Nephron (organoid): ENCODE measurements around the gene TIGD3.

Experiments
- H3K27ac Mint-ChIP-seq, 3 experiments: 2 replicates each; pipeline ENCODE4 v1.8.0; 2020; ENCODE audit warnings: mixed read lengths in 3 of 3, mild to moderate bottlenecking in 2 of 3, moderate library complexity in 1 of 3
- H3K27me3 Mint-ChIP-seq: 2 replicates; pipeline ENCODE4 v1.8.0; 2021; ENCODE audit warnings: low read depth, mild to moderate bottlenecking, moderate library complexity, mixed read lengths
- H3K36me3 Mint-ChIP-seq: 2 replicates; pipeline ENCODE4 v1.8.0; 2020; ENCODE audit warnings: low read depth, mixed read lengths
- H3K4me1 Mint-ChIP-seq: 2 replicates; pipeline ENCODE4 v1.8.0; 2020; ENCODE audit warnings: mixed read lengths
- H3K4me3 Mint-ChIP-seq, 3 experiments: 2 replicates each; pipeline ENCODE4 v1.8.0; 2020; ENCODE audit warnings: mild to moderate bottlenecking in 3 of 3, mixed read lengths in 3 of 3, moderate library complexity in 2 of 3
- H3K9me3 Mint-ChIP-seq: 2 replicates; pipeline ENCODE4 v1.8.0; 2020; ENCODE audit warnings: mixed read lengths
- TF ChIP-seq, protein P1 (sequence below), 3 experiments: fragments of 200-600 bp; sonication (generic); IDR thresholded peaks; one replicate each; pipeline ENCODE4 v1.5.0; 2021; ENCODE audit warnings: antibody characterized with exemption in 3 of 3; ENCODE audit not compliant: unreplicated experiment in 3 of 3

TIGD3 gene

GRCh38 chr11:65341856-65342255, 12.7 kb upstream of the TIGD3 start:
- Mint-ChIP-seq H3K27ac (no peak overlapping the region), H3K27me3 (no peaks in the 10 kb centered on the region), H3K9me3 (no peaks in the 10 kb centered on the region), H3K36me3 (peaks cover 69% of the 10 kb centered on the region), H3K4me3 (no peak overlapping the region), H3K4me1 (peaks cover 10% of the 10 kb centered on the region)
- TF ChIP-seq, protein P1, sequence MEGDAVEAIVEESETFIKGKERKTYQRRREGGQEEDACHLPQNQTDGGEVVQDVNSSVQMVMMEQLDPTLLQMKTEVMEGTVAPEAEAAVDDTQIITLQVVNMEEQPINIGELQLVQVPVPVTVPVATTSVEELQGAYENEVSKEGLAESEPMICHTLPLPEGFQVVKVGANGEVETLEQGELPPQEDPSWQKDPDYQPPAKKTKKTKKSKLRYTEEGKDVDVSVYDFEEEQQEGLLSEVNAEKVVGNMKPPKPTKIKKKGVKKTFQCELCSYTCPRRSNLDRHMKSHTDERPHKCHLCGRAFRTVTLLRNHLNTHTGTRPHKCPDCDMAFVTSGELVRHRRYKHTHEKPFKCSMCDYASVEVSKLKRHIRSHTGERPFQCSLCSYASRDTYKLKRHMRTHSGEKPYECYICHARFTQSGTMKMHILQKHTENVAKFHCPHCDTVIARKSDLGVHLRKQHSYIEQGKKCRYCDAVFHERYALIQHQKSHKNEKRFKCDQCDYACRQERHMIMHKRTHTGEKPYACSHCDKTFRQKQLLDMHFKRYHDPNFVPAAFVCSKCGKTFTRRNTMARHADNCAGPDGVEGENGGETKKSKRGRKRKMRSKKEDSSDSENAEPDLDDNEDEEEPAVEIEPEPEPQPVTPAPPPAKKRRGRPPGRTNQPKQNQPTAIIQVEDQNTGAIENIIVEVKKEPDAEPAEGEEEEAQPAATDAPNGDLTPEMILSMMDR (IDR thresholded peaks at IDR 0.05; ENCODE audit: unreplicated experiment in 3 of 3) = no peak

DNA sequence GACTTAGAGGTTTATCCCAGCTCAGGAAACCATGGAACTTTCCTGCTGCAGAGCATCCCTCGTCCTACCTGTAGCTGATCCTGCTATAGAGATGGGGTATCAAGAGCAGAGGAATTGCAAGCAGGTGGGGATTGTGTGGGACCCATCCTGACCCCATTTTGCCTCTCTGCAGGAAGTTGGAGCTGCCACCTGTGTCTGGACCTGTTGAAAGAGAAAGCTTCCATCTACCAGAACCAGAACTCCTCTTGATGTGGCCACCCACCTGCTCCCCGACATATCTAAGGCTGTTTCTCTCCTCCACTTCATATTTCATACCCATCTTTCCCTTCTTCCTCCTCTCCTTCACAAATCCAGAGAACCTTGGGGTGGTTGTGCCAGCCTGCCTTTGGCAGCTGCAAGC, 3.0 kb upstream of the TIGD3 start:
- Mint-ChIP-seq H3K4me1 (peaks cover 12% of the 10 kb centered on the region), H3K27me3 (peaks cover 10% of the 10 kb centered on the region), H3K9me3 (no peaks in the 10 kb centered on the region), H3K27ac (no peak overlapping the region), H3K4me3 (no peak overlapping the region), H3K36me3 (peaks cover 37% of the 10 kb centered on the region)
- TF ChIP-seq, protein P1 (IDR thresholded peaks at IDR 0.05; ENCODE audit: unreplicated experiment in 3 of 3) = no peak

DNA sequence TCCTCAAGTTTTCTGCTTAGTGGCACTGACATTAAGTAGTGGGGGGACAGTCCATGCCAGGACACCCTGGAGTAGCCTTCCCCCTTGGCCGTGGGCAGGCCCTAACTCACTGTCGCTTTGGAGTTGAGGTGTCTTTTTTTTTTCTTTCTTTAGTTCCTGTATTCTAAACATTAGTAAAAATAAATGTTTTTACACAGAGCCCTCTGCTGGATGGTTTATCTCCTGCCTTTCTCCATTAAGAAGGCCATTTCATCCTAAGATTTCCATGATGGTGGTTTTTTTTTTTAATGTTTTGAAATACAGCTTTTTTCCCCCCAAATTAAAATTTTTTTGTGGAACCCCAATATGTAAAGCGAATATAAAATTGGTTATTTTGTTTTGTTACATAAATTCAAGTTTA, 1.8 kb upstream of the TIGD3 start:
- H3K27me3 Mint-ChIP-seq = peaks cover 23% of the 10 kb centered on the region
- H3K4me1 Mint-ChIP-seq = peaks cover 18% of the 10 kb centered on the region
- TF ChIP-seq, protein P1 (IDR thresholded peaks at IDR 0.05; ENCODE audit: unreplicated experiment in 3 of 3) = peak in 2 of 3 experiments; percentile 42 to 43
- peak overlapping the region in 1 of 3 experiments; percentile 53 for H3K27ac Mint-ChIP-seq
- no peak overlapping the region for H3K4me3 Mint-ChIP-seq
- peaks cover 33% of the 10 kb centered on the region for H3K36me3 Mint-ChIP-seq
- no peaks in the 10 kb centered on the region for H3K9me3 Mint-ChIP-seq

GRCh38 chr11:65353376-65353775, 1.2 kb upstream of the TIGD3 start:
- peaks cover 18% of the 10 kb centered on the region for H3K4me1 Mint-ChIP-seq
- no peaks in the 10 kb centered on the region for H3K9me3 Mint-ChIP-seq
- H3K27ac Mint-ChIP-seq = peak overlapping the region; percentile 2 to 78 (median 77)
- TF ChIP-seq, protein P1 (IDR thresholded peaks at IDR 0.05; ENCODE audit: unreplicated experiment in 3 of 3) = no peak
- H3K4me3 Mint-ChIP-seq = peak overlapping the region; percentile 82 to 83 (median 83)
- H3K36me3 Mint-ChIP-seq = peaks cover 32% of the 10 kb centered on the region
- peaks cover 29% of the 10 kb centered on the region for H3K27me3 Mint-ChIP-seq

DNA sequence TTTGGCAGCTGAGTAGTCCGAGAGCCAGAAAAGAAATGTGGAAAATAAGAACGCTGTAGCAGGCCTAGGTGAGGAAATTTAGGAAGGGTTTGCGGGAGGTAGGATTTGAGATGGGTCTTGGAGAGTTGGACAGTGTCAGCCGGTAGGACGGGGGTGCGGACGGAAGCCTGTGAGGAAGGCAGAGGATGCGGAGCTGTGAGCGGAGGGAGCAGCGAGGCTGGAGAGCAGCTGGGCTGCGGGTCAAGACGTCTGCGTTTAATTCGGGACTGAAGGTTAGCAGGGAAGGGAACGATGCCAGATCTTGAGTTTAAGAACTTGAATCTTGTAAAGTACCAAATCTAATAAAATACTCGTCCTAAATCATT, 669 bp upstream of the TIGD3 start:
- Mint-ChIP-seq H3K4me3 (peak overlapping the region; percentile 82 to 83 (median 83)), H3K4me1 (peaks cover 18% of the 10 kb centered on the region), H3K27me3 (peaks cover 30% of the 10 kb centered on the region), H3K27ac (peak overlapping the region; percentile 2 to 78 (median 77)), H3K36me3 (peaks cover 27% of the 10 kb centered on the region), H3K9me3 (no peaks in the 10 kb centered on the region)
- TF ChIP-seq, protein P1 (IDR thresholded peaks at IDR 0.05; ENCODE audit: unreplicated experiment in 3 of 3) = no peak

- H3K27ac Mint-ChIP-seq = no peak overlapping the region
- peaks cover 19% of the 10 kb centered on the region for H3K36me3 Mint-ChIP-seq
- H3K4me3 Mint-ChIP-seq = peak overlapping the region; percentile 84 to 91 (median 87)
- H3K27me3 Mint-ChIP-seq = peaks cover 34% of the 10 kb centered on the region
- no peaks in the 10 kb centered on the region for H3K9me3 Mint-ChIP-seq
- TF ChIP-seq, protein P1 (IDR thresholded peaks at IDR 0.05; ENCODE audit: unreplicated experiment in 3 of 3) = no peak
- H3K4me1 Mint-ChIP-seq = peaks cover 18% of the 10 kb centered on the region
These were observed 643 bp downstream of the TIGD3 start for GRCh38 chr11:65355013-65355775.
